HG03575 (cell line): Measurements from ENCODE around the gene CHAC1.

ENCODE experiments used
- ATAC-seq: cut with Tn5 transposase; IDR thresholded peaks from one replicate; pipeline ENCODE4 v1.9.1; 2021; ENCODE audit not compliant: unreplicated experiment, insufficient number of reproducible peaks, low FRiP score; ENCODE audit errors: extremely low read depth

CHAC1 gene

GRCh38 chr15:40974879-40975278 is 21.6 kb downstream of the CHAC1 start:
- no peak for ATAC-seq

- no peak for ATAC-seq
These were observed 23.5 kb downstream of the CHAC1 start for GRCh38 chr15:40976819-40977218.

- no peak for ATAC-seq
These were observed 24.9 kb downstream of the CHAC1 start for GRCh38 chr15:40978141-40978540.

- ATAC-seq, result no peak
These were observed 25.3 kb downstream of the CHAC1 start for GRCh38 chr15:40978562-40978961.

GRCh38 chr15:40981186-40981585 is 27.9 kb downstream of the CHAC1 start:
- ATAC-seq, result no peak

- no peak for ATAC-seq
These were observed 29.6 kb downstream of the CHAC1 start for GRCh38 chr15:40982855-40983254.

GRCh38 chr15:40984406-40984805 is 31.1 kb downstream of the CHAC1 start:
- ATAC-seq, result no peak

- no peak for ATAC-seq
These were observed 31.7 kb downstream of the CHAC1 start for GRCh38 chr15:40984964-40985363.

GRCh38 chr15:40985541-40986330 is 32.5 kb downstream of the CHAC1 start:
- no peak for ATAC-seq

GRCh38 chr15:40986820-40987219 is 33.5 kb downstream of the CHAC1 start:
- ATAC-seq, result no peak

GRCh38 chr15:40988156-40988555 is 34.9 kb downstream of the CHAC1 start:
- ATAC-seq, result no peak

GRCh38 chr15:40990080-40990479 is 36.8 kb downstream of the CHAC1 start:
- ATAC-seq, result no peak

GRCh38 chr15:40990789-40991188 is 37.5 kb downstream of the CHAC1 start:
- ATAC-seq, result no peak

- no peak for ATAC-seq
These were observed 38.1 kb downstream of the CHAC1 start for GRCh38 chr15:40991355-40991754.

GRCh38 chr15:40992241-40992741 is 39.0 kb downstream of the CHAC1 start:
- no peak for ATAC-seq

GRCh38 chr15:40992825-40993224 is 39.6 kb downstream of the CHAC1 start:
- no peak for ATAC-seq

- no peak for ATAC-seq
These were observed 42.4 kb downstream of the CHAC1 start for GRCh38 chr15:40995656-40996055.

GRCh38 chr15:40999190-40999589 is 45.9 kb downstream of the CHAC1 start:
- no peak for ATAC-seq

- no peak for ATAC-seq
These were observed 48.4 kb downstream of the CHAC1 start for GRCh38 chr15:41001524-41002214.

GRCh38 chr15:41004490-41004889 is 51.2 kb downstream of the CHAC1 start:
- ATAC-seq, result no peak
